IMR-90 (cell line): ENCODE measurements around the gene DGKB.

ENCODE experiments used
- CTCF ChIP-seq: conservative IDR thresholded peaks from 2 replicates; pipeline ENCODE4 v1.5.1; 2012; ENCODE audit warnings: mild to moderate bottlenecking, low read depth, low read length, improper control_type of control experiment
- MAZ ChIP-seq: IDR thresholded peaks from 2 replicates; pipeline ENCODE4 v1.6.1; 2012; ENCODE audit warnings: low read depth, mild to moderate bottlenecking, low read length, improper control_type of control experiment, moderate library complexity, borderline replicate concordance
- NFE2L2 ChIP-seq: fragments of 150-350 bp; IDR thresholded peaks from 2 replicates; pipeline ENCODE4 v1.6.1; 2016; ENCODE audit warnings: low read depth, mild to moderate bottlenecking, low read length
- POLR2A ChIP-seq: IDR thresholded peaks from 2 replicates; pipeline ENCODE4 v1.6.1; 2012; ENCODE audit warnings: mild to moderate bottlenecking, low read depth, low read length
- RAD21 ChIP-seq: IDR thresholded peaks from 2 replicates; pipeline ENCODE4 v1.6.1; 2012; ENCODE audit warnings: low read length, improper control_type of control experiment
- RCOR1 ChIP-seq: IDR thresholded peaks from 2 replicates; pipeline ENCODE4 v1.6.1; 2012; ENCODE audit warnings: mild to moderate bottlenecking, low read length, improper control_type of control experiment; ENCODE audit not compliant: insufficient replicate concordance
- SMC3 ChIP-seq: fragments of 150-350 bp; IDR thresholded peaks from 2 replicates; pipeline ENCODE4 v1.6.1; 2016; ENCODE audit warnings: low read depth, mild to moderate bottlenecking, antibody characterized with exemption, low read length, moderate library complexity

DNA sequence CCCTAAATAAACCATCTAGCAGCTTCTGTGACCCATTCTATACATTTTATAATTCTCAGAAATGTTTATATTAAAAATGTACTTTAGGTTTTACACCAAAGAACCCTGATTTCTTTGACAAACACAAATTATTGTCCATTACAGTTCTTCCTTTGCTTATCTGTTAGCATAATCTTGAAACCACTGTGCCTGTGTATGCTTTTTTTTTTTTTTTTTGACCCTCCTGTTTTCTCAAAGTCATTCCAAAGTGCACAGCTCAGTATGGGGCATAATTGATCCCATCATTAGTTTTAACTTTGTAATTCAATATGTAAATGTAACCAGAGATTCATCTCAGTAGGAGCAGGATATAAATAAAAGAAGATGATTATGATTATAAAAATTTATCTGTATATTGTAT lies 229.3 kb downstream of the DGKB start:
- no peak for TF ChIP-seq CTCF
- no peak for TF ChIP-seq MAZ
- TF ChIP-seq NFE2L2 = no peak
- TF ChIP-seq POLR2A = no peak
- no peak for TF ChIP-seq RAD21
- no peak for TF ChIP-seq SMC3
- no peak for TF ChIP-seq RCOR1
